Stimulated activated CD8-positive, alpha-beta memory T cell treated with anti-CD3 and anti-CD28 coated beads, Interleukin-15, amount 100 ng/mL, for 24 hours (primary cell): ENCODE data around the gene VPS9D1.

ENCODE experiments used
- DNase-seq: peaks from one replicate; pipeline ENCODE4 v3.0.0-alpha.2; 2020; ENCODE audit warnings: low read depth

VPS9D1 gene, protein sequence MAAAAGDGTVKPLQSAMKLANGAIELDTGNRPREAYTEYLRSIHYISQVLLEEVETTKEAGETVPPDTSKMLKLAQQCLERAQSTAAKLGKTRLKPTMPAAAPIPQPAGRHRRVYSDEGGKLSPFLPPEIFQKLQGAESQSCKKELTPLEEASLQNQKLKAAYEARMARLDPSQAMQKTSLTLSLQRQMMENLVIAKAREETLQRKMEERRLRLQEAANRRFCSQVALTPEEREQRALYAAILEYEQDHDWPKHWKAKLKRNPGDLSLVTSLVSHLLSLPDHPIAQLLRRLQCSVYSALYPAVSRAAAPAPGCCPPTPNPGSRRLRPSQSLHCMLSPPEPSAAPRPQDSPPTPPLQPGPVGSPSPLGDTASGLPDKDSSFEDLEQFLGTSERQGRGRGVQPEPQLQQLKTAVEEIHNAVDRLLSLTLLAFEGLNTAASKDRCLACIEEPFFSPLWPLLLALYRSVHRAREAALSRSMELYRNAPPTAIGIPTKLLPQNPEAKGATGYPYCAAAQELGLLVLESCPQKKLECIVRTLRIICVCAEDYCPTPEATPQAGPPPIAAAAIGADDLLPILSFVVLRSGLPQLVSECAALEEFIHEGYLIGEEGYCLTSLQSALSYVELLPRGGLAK

DNA sequence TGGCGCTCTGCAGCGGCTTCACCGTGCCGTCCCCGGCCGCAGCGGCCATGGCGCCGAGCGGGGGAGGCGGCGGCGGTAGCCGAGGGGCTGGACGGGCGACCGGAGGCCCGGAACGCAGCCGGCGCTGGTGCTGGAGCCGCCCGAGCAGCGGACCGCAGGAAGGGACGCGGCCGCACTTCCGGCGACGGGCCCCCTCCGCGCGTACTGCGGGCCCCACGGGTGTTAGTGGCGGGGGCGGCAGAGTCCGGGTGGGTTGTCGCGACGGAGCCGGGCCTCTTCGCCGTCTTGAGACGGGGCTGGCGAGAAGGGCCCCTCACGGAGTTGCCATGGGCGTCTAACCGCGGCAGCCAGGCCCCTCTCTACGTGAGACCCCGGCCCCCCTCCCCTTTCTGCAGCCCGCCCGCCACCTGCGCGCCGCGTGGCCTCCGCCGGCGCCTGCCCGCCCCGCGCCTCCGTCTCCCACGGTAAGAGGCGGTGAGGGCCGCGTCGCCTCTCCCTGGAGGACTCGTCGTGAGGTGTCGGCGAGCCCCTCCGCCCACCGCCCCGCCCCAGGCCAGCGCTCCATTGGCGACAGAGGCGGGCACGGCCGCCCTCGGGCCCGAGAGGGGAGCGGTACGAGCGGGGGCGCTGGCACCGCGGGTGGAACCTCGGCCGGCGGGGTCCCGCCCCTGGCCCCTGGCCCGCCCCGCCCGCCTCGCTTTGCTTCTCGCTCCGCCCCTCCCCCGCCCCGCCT, at the start of gene VPS9D1, which contains the start of gene ZNF276:
Gene VPS9D1 (minus strand): TSS at position 86 of the 733 bp plus-strand sequence. CDS start 37 bp downstream, at position 49.
Gene ZNF276 (plus strand): TSS at position 725 of the 733 bp plus-strand sequence. CDS start 104 bp downstream, outside the sequence.
- DNase-seq: peak; percentile 64

DNA sequence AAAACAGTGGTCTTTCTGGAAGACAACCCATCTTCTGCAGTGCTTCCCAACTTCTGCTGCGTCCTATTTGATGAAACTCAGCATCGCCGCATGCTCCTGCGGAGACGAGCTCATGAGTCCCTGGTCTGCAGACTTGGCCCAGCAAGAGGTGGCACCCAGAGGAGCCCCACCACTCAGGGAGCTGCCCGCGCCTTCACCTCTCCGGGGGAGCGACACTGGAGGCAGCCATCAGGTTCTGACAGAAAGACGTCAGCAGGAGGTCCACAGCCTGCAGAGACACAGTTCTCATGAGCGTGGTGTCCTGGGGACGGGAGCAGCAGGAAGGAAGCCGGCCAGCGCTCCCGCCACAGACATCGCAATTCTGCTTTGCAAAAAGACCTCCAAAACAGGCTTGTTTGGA, 49.7 kb upstream of the VPS9D1 start:
- DNase-seq: no peak

DNA sequence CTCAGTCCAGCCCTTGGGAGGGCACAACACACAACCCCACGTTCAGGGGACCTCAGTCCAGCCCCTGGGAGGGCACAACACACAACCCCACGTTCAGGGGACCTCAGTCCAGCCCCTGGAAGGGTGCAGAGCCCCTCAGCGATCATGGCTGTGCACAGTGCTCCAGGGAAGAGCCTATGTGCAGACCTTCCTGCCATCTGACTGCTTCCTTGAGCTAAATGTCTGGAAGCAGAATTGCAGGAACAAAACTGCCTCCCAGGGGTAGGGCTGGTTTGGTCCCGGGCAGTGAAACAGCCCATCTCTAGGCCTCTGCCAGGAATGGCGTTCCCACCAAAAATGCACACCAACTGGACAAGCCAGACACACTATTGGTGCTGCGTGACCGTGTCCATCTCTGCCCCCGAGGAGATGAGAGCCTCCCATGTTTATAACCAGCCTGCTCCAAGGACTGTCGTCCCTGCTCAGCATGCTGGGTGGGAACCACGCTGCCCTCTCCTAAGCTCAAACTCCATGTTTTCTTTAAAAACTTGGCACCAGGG, 44.7 kb upstream of the VPS9D1 start:
- DNase-seq: no peak

DNA sequence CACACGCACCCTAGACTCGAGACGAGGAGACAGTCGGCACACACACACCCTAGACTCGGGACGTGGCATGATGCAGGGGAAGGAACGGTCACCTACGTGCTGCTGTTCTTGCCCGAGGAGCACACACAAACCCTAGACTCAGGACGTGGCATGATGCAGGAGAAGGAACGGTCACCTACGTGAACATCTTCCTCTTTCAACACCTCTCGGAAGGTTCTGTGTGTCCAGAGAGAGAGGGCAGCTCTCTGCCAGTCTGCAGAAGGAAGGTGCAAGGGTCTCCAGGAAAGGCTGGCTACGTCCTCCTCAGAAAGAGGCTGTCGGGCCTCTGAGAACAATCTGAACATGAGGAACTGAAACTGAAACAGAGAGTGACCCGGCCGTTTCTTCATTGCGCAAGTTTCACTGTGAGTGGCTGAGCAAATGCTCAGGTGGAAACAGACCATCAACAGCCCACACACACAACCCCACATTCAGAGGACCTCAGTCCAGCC, 44.1 kb upstream of the VPS9D1 start:
- no peak for DNase-seq

DNA sequence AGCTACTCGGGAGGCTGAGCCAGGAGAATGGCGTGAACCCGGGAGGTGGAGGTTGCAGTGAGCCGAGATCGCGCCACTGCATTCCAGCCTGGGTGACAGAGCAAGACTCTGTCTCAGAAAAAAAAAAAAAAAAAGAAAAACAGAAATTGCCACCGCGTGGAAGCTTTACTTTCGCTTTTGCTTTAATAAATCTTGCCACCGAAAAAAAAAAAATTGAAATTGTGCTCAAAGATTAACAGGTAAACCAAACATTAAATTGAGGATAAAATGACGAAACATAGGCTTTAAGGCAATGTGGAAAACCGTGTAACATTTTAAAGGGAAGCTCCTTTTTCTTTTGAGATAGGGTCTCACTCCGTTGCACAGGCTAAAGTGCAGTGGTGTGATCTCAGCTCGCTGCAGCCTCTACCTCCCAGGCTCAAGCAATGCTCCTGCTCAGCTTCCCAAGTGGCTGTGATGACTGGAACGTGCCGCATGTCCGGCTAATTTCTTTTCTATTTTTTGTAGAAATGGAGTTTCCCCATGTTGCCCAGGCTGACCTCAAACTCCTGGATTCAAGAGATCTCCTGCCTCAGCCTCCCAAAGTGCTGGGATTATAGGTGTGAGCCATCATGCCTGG, 40.7 kb upstream of the VPS9D1 start:
- no peak for DNase-seq

DNA sequence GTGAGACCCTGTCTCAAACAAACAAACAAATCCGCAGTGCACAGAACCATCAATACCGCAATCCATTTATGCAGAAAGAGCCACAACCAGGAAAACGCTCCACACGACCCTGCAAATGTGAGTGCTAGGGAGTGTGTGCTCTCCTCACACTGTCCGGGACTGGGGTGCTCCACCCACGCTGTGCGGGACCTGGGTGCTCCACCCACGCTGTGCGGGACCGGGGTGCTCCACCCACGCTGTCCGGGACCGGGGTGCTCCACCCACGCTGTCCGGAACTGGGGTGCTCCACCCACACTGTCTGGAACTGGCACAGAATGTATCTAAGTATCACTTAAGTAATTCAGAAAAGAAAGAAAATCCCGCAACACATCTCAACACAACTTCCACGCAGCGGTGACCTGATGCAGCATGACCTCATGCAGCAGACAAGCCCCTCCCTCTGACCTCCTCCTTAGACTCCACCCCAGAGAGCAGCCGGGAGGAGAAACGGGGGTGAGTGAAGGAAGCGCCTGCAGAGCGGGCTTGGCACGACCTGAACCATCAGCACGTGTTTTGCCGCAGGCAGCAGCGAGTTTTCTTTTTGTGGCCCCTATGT, 39.1 kb upstream of the VPS9D1 start:
- no peak for DNase-seq

DNA sequence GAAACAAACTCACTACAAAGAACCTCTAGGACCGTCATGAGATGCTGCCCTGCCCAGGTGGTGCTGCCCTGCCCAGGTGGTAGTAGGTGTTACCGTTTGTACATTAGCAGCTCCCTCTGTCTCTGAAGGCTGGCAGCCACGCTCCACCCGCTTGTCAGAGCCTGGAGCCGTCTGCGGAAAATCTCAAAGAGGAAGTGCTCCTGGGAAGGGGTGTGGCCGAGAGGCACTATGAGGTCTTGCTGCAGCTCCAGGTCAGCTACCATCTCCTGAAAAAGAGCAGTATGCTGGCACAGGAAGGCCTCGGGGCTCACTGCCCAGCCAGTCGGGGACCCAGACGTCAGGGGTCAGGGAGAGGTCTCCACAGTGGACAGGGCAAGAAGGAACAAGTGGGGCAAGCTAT, 28.9 kb upstream of the VPS9D1 start:
- no peak for DNase-seq

DNA sequence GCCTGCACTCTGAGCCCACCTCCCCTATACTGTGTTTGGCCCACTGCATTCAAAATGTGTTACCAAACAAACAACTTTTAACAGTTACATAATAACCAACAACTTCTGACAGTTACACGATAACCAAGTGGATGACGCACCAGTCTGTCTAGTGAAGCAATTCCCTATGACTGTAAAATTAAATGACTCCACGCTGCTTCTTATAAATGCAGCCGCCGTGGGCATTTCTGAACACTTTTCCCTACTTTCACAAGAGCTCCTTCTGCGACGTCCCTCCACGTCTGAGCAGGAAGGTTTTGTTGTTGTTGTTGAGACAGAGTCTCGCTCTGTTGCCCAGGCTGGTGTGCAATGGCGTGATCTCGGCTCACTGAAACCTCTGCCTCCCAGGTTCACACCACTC, 28.2 kb upstream of the VPS9D1 start:
- no peak for DNase-seq

DNA sequence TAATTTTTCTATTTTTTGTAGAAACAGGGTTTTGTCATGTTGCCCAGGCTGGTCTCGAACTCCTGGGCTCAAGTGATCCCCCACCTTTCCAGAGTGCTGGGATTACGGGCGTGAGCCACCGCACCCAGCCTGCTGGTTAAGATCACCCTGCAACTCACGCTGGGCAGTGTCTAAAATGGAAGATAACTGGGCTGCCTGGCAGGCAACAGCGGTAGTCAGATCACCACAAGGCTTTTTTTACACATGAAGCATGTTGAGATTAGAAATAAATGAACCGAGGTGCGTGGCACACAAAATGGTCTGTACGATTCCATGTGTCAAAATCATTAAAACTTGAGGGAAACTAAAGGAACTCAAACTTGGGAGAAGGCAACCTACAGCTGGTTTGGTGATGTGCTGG, 27.4 kb upstream of the VPS9D1 start:
- no peak for DNase-seq

DNA sequence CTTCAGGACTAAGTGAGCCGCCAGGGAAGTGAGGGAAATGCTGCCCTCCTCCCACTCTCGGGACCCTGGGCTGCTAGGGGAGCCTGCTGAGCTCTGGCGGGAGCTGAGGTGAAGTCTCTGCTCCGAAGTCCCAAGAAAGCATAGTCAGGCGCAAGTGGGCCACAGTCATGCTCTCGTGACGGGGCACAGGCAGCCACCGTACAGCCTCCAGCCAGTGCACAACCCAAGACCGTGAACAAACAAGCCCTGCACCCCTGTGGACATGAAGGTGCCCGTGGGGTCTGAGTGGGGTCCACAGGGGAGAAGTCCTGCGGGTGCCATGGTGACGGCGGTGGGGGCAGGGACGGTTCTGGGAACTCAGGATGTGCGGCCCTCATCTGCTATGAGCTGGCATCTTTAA, 25.3 kb upstream of the VPS9D1 start:
- no peak for DNase-seq

DNA sequence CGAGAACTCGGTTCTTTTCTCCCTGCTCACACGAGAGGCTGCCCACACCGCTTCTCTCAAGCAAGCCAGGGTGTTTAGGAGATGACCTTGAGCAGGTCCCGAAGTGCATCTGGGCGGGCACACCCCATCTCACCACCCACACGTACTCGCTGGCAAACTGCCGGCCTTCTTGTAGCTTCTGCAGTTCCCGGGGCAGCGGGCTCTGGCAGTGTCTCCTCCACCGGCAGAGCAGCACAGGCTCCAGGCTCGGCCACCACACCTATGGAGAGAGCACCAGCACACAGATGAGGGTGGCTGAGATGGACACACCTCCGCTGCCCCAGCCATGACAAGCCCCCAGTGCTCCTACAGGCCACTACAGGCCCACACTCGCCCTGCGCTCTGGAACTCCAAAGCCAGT, 24.1 kb upstream of the VPS9D1 start:
- no peak for DNase-seq

DNA sequence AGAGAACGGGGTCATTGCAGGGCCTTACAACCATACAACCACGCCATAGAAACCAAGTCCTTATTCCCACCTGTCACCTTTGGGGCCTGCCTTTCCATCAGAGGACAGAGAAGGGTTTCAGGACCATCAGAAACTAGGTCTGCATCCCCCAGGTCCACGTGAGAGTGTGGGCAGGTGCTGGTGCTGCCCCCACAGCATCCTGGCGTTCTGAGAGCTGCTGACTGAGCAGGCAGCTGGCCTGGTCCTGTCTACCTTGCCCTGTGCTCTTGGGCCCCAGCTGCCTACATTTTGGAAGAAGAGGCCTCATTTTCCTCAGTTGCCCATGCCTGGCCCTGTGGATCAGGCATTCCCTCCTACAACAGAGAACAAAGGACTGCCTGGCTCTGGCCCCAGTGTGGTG, 22.2 kb upstream of the VPS9D1 start:
- no peak for DNase-seq

DNA sequence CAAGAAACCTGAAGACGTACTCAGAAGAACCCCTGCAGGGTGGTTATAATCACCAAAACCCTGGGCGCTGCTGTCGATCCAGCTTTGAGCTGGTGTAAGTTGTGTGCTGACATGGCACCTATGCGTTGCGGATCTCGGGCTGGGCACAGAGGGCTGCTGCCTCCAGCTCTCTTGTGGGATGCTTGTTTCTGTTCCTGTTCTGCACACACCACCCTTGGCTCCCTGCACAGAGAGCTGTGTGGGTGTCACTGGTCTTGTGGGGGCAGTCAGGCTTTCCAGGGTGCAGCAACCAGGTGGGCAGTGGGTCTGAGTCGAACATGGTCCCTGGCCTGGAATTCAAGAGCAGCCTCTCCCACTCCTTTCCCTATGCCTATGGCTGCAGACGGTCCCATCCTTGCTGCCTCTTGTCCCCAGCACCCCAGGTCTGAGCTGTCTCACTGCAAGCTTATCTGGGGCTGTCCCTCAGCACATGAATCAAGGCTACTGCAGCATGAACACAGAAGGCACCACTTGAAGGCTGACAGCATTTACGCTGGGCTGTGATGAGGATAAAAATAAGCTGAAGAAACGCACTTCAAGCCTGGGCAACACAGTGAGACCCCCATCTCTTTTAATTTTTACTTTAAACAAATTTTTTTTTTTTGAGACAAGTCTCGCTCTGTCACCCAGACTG, 20.8 kb upstream of the VPS9D1 start:
- DNase-seq: no peak

DNA sequence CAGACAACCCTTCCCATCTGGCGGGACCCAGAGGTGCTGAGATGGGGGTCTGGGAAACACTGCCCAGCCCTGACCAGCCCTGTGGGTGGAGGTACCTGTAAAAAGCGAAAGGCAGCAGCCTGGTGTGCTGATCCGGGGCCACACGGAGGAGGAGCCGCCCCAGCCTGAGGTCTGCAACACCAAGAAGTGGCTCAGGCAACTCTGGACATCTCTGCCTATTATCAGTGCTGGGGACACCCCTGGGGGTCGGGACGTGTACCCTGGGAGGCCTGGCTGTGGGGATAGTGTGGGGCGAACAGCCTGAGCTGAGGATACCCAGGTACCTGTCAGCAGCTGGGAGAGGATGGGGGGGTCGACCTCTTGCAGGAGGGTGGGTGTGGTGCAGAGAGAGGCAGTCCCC, 18.7 kb upstream of the VPS9D1 start:
- DNase-seq: no peak

DNA sequence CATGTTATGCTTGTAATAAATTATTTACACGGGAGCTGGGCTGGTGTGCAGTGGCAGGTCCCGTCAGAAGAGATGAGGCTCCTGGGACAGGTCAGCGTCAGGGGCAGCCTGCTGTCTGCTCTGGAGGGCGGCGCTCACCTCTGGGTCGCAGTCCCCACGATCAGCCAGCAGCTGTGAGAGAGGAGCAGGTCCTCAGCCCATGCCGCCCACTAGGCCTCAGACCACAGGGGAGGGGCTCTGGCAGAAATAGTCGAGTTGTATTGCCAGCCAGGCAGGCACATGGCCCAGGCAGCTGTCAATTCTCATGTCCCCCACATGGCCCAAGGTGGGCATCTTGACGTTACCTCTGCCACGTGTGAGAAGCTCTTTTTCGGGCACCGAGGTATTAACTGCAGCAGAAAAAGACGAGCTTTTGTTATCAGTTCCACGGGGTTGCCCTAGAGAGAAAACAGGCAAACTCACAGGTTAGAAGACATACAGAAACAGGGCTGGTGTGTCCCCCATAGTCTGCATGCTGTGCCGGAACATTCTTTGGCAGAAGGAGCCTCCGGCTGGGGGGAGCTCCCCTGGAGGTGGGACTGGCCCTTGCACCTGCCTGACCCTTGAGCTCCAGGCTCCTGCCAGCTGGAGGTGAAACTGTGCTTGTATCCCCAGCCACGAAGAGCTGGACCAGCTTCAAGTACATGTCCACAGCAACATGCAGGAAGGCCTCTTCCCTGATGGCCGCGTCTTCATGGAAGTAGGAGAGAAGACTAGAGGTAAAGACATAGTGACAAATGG, 18.0 kb upstream of the VPS9D1 start:
- no peak for DNase-seq

DNA sequence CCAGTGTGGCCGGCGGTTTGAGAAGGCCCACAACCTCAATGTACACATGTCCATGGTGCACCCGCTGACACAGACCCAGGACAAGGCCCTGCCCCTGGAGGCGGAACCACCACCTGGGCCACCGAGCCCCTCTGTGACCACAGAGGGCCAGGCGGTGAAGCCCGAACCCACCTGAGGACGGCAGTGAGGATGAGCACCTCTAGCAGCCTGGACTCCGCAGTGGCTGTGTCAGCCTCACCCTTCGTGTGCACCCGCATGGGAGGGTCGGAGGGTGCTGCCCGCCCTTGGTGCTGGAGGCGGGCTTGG, 17.3 kb upstream of the VPS9D1 start:
- DNase-seq: no peak

DNA sequence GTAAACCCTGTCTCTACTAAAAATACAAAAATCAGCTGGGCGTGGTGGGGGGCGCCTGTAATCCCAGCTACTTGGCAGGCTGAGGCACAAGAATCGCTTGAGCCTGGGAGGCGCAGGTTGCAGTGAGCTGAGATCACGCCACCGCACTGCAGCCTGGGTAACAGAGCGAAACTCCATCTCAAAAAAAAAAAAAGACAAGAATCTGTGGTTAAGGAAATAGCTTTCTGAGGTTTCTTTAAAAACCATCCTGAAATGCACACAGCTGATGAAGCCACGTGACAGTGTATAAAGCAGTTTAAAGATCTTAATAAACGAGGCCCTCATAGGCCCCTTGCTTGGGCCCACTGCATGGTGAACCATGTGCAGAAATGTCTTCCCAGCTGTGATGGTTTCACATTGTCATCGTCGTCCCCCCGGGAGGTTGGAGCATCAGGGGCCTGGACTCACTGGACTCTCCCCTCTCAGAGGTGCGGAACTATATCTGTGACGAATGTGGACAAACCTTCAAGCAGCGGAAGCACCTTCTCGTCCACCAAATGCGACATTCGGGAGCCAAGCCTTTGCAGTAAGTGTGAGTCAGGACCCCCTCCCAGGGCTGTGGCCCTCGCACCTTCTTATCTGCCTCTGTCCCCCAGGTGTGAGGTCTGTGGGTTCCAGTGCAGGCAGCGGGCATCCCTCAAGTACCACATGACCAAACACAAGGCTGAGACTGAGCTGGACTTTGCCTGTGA, 16.8 kb upstream of the VPS9D1 start:
- no peak for DNase-seq

DNA sequence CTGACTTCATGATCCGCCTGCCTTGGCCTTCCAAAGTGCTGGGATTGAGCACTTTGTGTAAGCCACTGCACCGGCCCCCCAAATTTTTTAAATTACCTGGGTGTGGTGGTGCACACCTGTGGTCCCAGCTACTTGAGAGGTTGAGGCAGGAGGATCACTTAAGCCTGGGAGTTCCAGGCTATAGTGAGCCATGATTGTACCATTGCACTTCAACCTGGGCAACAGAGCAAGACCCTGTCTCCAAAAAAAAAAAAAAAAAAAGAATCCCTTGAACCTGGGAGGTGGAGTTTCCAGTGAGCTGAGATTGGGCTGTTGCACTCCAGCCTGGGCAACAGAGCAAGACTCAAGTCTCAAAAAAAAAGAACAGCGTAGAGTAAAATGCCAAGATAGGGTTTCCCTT, 15.9 kb upstream of the VPS9D1 start:
- no peak for DNase-seq

DNA sequence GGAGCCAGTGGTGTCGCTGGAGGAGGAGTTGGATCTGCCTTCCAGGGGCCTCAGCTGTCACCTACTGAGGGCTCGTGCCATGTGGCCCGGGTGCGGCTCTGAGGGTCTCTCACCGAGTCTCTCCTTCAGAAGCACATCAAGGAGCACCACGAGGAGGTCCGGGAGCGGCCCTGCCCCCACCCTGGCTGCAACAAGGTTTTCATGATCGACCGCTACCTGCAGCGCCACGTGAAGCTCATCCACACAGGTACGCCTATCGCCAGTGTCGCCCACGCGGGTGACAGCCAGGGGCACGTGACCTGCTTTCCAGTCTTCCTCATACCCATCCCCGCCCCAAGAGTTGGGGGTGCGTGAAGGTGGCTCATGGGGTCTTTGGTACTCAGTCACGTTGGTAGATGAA, 13.1 kb upstream of the VPS9D1 start:
- DNase-seq: no peak

DNA sequence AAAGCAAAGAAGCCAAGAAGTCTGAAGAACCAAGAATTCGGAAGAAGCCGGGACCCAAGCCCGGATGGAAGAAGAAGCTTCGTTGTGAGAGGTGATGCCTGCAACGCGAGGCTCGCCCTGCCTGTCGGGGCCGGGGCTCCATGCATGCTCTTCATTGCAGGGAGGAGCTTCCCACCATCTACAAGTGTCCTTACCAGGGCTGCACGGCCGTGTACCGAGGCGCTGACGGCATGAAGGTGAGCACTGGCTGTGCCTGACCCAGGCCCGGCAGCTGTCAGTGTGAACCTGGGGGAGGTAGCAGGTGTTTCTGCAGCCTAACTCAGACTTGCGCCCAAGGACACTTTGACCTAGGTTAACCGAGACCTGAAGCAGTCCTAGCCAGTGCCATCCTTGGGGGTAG, 12.6 kb upstream of the VPS9D1 start:
- DNase-seq: no peak
